HepG2 (cell line): ENCODE measurements around the gene HADH. TPM values are rescaled to one million over a fixed set of nuclear protein-coding genes. Genes with fewer than 3 reads are reported as not detected.

Experiments used
- CC2D1A ChIP-seq: sonication (generic); formaldehyde crosslinking; IDR thresholded peaks from 2 replicates; pipeline ENCODE4 v1.8.1; 2023; ENCODE audit warnings: mild to moderate bottlenecking, missing genetic modification reagents
- IKZF1 ChIP-seq: fragments of 450-650 bp; IDR thresholded peaks from 2 replicates; pipeline ENCODE4 v1.7.1; 2016
- KAT8 ChIP-seq: IDR thresholded peaks from 2 replicates; pipeline ENCODE4 v1.6.1; 2016; ENCODE audit warnings: missing genetic modification reagents, missing compliant biosample characterization
- MAFF ChIP-seq: IDR thresholded peaks from 2 replicates; pipeline ENCODE4 v1.6.1; 2011; ENCODE audit warnings: low read depth, low read length, improper control_type of control experiment
- PLSCR1 ChIP-seq: sonication (generic); formaldehyde crosslinking; IDR thresholded peaks from 2 replicates; pipeline ENCODE4 v1.5.0; 2020; ENCODE audit warnings: missing genetic modification reagents, mild to moderate bottlenecking, borderline replicate concordance
- REL ChIP-seq: sonication (generic); formaldehyde crosslinking; conservative IDR thresholded peaks from 2 replicates; pipeline ENCODE4 v1.8.0; 2022; ENCODE audit warnings: mild to moderate bottlenecking, missing genetic modification reagents, moderate library complexity
- SALL2 ChIP-seq: sonication (generic); formaldehyde crosslinking; IDR thresholded peaks from 2 replicates; pipeline ENCODE4 v1.8.1; 2023; ENCODE audit warnings: mild to moderate bottlenecking, missing genetic modification reagents, inconsistent platforms
- SMAD9 ChIP-seq: sonication (generic); formaldehyde crosslinking; IDR thresholded peaks from 2 replicates; pipeline ENCODE4 v1.5.1; 2020; ENCODE audit warnings: mild to moderate bottlenecking, missing genetic modification reagents
- SNAI1 ChIP-seq: sonication (generic); formaldehyde crosslinking; IDR thresholded peaks from 2 replicates; pipeline ENCODE4 v1.5.0; 2020; ENCODE audit warnings: mild to moderate bottlenecking, missing genetic modification reagents, borderline replicate concordance
- SNAPC5 ChIP-seq: sonication (generic); formaldehyde crosslinking; IDR thresholded peaks from 2 replicates; pipeline ENCODE4 v1.8.1; 2023; ENCODE audit warnings: mild to moderate bottlenecking, missing genetic modification reagents, borderline replicate concordance
- TFDP2 ChIP-seq: sonication (generic); formaldehyde crosslinking; IDR thresholded peaks from 2 replicates; pipeline ENCODE4 v1.4.0; 2020; ENCODE audit warnings: missing genetic modification reagents
- UBTF ChIP-seq: sonication (generic); formaldehyde crosslinking; IDR thresholded peaks from 2 replicates; pipeline ENCODE4 v1.4.0; 2020; ENCODE audit warnings: mild to moderate bottlenecking, missing genetic modification reagents
- ZBTB10 ChIP-seq: sonication (generic); formaldehyde crosslinking; IDR thresholded peaks from 2 replicates; pipeline ENCODE4 v1.4.0; 2020; ENCODE audit warnings: missing genetic modification reagents, borderline replicate concordance
- ZMAT5 ChIP-seq: sonication (generic); formaldehyde crosslinking; IDR thresholded peaks from 2 replicates; pipeline ENCODE4 v1.5.0; 2020; ENCODE audit warnings: mild to moderate bottlenecking, low read depth, missing genetic modification reagents, borderline replicate concordance
- ZNF275 ChIP-seq: sonication (generic); formaldehyde crosslinking; IDR thresholded peaks from 2 replicates; pipeline ENCODE4 v1.8.0; 2022; ENCODE audit warnings: missing genetic modification reagents, mild to moderate bottlenecking, inconsistent platforms, borderline replicate concordance
- ZNF333 ChIP-seq: sonication (generic); formaldehyde crosslinking; IDR thresholded peaks from 2 replicates; pipeline ENCODE4 v1.4.0; 2020; ENCODE audit warnings: mild to moderate bottlenecking, missing genetic modification reagents, borderline replicate concordance
- ZNF558 ChIP-seq: sonication (generic); formaldehyde crosslinking; IDR thresholded peaks from 2 replicates; pipeline ENCODE4 v1.9.0; 2022; ENCODE audit warnings: mild to moderate bottlenecking, missing genetic modification reagents, borderline replicate concordance
- polyA plus RNA-seq, 8 experiments: library from polyadenylated mRNA; depleted of rRNA in 3 of 8; stranded (reverse) in 7 of 8; unstranded in 1 of 8; fragments of >200 nt; fragmentation: Illumina TruSeq in 4 of 8; extraction: Trizol in 4 of 8; gene quantifications; 2 replicates each; pipeline versions ENCODE4 v1.2.1 to v1.2.3, GENCODE V29; 2011 to 2016; ENCODE audit warnings: low read depth in 4 of 8, missing spikeins in 1 of 8, mixed read lengths in 1 of 8; ENCODE audit not compliant: insufficient read depth in 1 of 8
- total RNA-seq, 5 experiments: library from RNA; depleted of rRNA; stranded (reverse); fragments of >200 nt; fragmentation: Illumina TruSeq; extraction: Trizol; gene quantifications; 2 replicates each; pipeline ENCODE4 v1.2.3, GENCODE V29; 2016; ENCODE audit warnings: low read depth in 1 of 5

The HADH gene
- total and polyA plus RNA-seq, 2 of the 13 experiments (the other 11 are each of a cell fraction or from before 2014, with no cell fraction given): 29.6 to 33.9 TPM

- TF ChIP-seq KAT8 (CRISPR knock-in tag) (no peak; the same call in 1 of the 2 replicates), SMAD9 (CRISPR knock-in tag) (peak; percentile 85; the same call in 1 of the 2 replicates), SNAI1 (CRISPR knock-in tag) (0 out of 2 replicates have a peak, but pooled peaks have one; percentile 10), ZNF333 (CRISPR knock-in tag) (peak; percentile 67; the same call in 1 of the 2 replicates), ZBTB10 (CRISPR knock-in tag) (0 out of 2 replicates have a peak, but pooled peaks have one; percentile 15), PLSCR1 (no peak), ZNF558 (CRISPR knock-in tag) (no peak; the same call in 1 of the 2 replicates), CC2D1A (CRISPR knock-in tag) (no peak), MAFF (no peak), SALL2 (peak; percentile 74; the same call in 1 of the 2 replicates), UBTF (CRISPR knock-in tag) (peak; percentile 85; the same call in 1 of the 2 replicates), REL (CRISPR knock-in tag) (peak; percentile 92), ZNF275 (CRISPR knock-in tag) (0 out of 2 replicates have a peak, but pooled peaks have one; percentile 65), ZMAT5 (CRISPR knock-in tag) (no peak), SNAPC5 (CRISPR knock-in tag) (no peak), TFDP2 (CRISPR knock-in tag) (peak; percentile 93), IKZF1 (no peak)
Measured at GRCh38 chr4:107989537-107990386, at the start of gene HADH (continued).
